Prostate gland (tissue), 2 donors: ENCODE results near the gene CRYGB. TPM values are rescaled to one million over a fixed set of nuclear protein-coding genes. Genes with fewer than 3 reads are reported as not detected.
"Not testable (repeated sequence)": the region's sequence is repeated elsewhere in the genome, so short reads cannot be mapped to it uniquely, and the experiment has no call there.

Source experiments
- DNase-seq: peaks from one replicate; pipeline ENCODE4 v3.0.0-alpha.2; 2019; ENCODE audit warnings: low spot score
- H3K27ac ChIP-seq, 2 donors: fragments of 200-600 bp; sonication (generic); 2 replicates each; pipeline ENCODE4 v1.5.1; 2017 to 2019
- H3K27me3 ChIP-seq: fragments of 200-600 bp; sonication (generic); replicated peaks from 2 replicates; pipeline ENCODE4 v1.5.1; 2019; ENCODE audit not compliant: insufficient read depth
- H3K36me3 ChIP-seq, 2 donors: fragments of 200-600 bp; sonication (generic); 1 replicate in 1 of 2; 2 replicates in 1 of 2; pipeline versions ENCODE4 v1.5.1 to v1.8.1; 2017 to 2019
- H3K4me1 ChIP-seq: fragments of 200-600 bp; sonication (generic); replicated peaks from 2 replicates; pipeline ENCODE4 v1.5.1; 2019
- H3K4me3 ChIP-seq, 2 donors: fragments of 200-600 bp; sonication (generic); 2 replicates each; pipeline ENCODE4 v1.5.1; 2017 to 2019
- H3K9me3 ChIP-seq: fragments of 200-600 bp; sonication (generic); 2 replicates; pipeline ENCODE4 v1.5.1; 2017
- CTCF ChIP-seq, 4 experiments: fragments of 200-600 bp in 2 of 4; fragments of 450-650 bp in 2 of 4; sonication (generic) in 2 of 4; IDR thresholded peaks; 1 replicate in 3 of 4; 2 replicates in 1 of 4; pipeline ENCODE4 v1.5.1; 2016 to 2019; ENCODE audit warnings: antibody characterized with exemption in 4 of 4, mild to moderate bottlenecking in 2 of 4, moderate library complexity in 2 of 4
- POLR2A ChIP-seq: fragments of 450-650 bp; IDR thresholded peaks from one replicate; pipeline ENCODE4 v1.6.1; 2016; ENCODE audit warnings: antibody characterized with exemption, mild to moderate bottlenecking
- POLR2AphosphoS5 ChIP-seq: sonication (generic); formaldehyde crosslinking; IDR thresholded peaks from one replicate; pipeline ENCODE4 v1.6.1; 2017; ENCODE audit warnings: antibody characterized with exemption
- WGBS: methylation state at CpG from one replicate; pipeline ENCODE4 v1.1.5; 2018; 5-methylcytosine and 5-hydroxymethylcytosine counted together
- intact Hi-C: fragments of 100-400 bp; cut with DNase I; formaldehyde crosslinking; loops from one replicate; pipeline ENCODE4 v1.14.2; 2022
- total RNA-seq, 2 donors: library from RNA; depleted of rRNA; stranded (reverse); fragments of >200 nt; gene quantifications; one replicate each; pipeline ENCODE4 v1.1.0, GENCODE V29; 2016

Gene CRYGB
- total RNA-seq, 2 donors from 2014 or later = not detected

DNA sequence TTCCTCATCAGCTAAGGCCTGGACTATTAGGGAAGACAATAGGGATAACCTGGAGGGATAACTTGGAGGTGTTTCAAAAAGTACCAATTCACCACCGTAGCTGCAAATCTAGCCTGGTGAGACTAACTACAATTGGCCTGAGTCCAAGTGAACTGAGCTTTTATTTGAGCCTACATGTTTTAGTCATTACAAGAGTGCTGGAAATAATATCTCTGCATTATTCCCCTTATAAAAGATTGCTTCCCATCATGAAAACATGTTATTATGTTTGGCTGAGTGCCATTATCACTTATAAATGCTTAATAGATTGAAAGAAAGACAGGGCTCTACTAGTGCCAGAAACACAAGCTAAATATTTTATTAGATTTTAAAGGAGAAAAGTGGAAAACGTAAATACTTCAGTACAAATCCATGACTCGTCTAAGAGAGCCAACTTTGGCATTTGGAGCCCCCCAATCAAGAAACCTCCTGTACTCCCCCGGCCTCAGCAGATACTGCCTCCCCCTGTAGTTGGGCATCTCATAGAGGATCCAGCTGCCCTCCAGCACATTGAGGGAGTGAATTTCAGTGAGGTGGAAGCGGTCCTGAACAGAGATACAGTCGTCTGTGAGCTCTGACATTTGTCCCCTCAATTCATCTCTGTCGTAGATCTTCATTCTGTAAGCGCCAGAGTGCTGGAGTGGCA lies 3.6 kb downstream of the CRYGB start:
- no peaks in the 10 kb centered on the region for H3K4me1 ChIP-seq
- H3K27me3 ChIP-seq = no peaks in the 10 kb centered on the region
- WGBS = 23% methylated on average over 8 of the region's 8 CpGs
- H3K9me3 ChIP-seq = no peaks in the 10 kb centered on the region
- intact Hi-C loops = no loop called here
- H3K27ac ChIP-seq = no peak overlapping the region
- no peaks in the 10 kb centered on the region for H3K36me3 ChIP-seq
- DNase-seq = no peak
- no peak for TF ChIP-seq POLR2AphosphoS5
- no peak for TF ChIP-seq POLR2A
- no peak for TF ChIP-seq CTCF (IDR thresholded peaks at IDR 0.05)
- H3K4me3 ChIP-seq = no peak overlapping the region

- Histone ChIP-seq H3K4me1 (no peaks in the 10 kb centered on the region), H3K36me3 (no peaks in the 10 kb centered on the region), H3K9me3 (no peaks in the 10 kb centered on the region), H3K4me3 (no peak overlapping the region), H3K27me3 (no peaks in the 10 kb centered on the region), H3K27ac (no peak overlapping the region)
- no peak for TF ChIP-seq CTCF (IDR thresholded peaks at IDR 0.05)
- TF ChIP-seq POLR2AphosphoS5 = no peak
- no peak for TF ChIP-seq POLR2A
- no peak for DNase-seq
- 90% methylated on average over 18 of the region's 18 CpGs for WGBS
- intact Hi-C loops = no loop called here
Measured at GRCh38 chr2:208139447-208139846, 6.5 kb downstream of the CRYGB start.

GRCh38 chr2:208138334-208138733 lies 7.6 kb downstream of the CRYGB start:
- H3K27ac ChIP-seq, DNase-seq, intact Hi-C loops, H3K27me3 ChIP-seq, H3K4me1 ChIP-seq, H3K36me3 ChIP-seq, H3K9me3 ChIP-seq, H3K4me3 ChIP-seq: not testable (repeated sequence)
- 82% methylated on average over 7 of the region's 7 CpGs for WGBS

DNA sequence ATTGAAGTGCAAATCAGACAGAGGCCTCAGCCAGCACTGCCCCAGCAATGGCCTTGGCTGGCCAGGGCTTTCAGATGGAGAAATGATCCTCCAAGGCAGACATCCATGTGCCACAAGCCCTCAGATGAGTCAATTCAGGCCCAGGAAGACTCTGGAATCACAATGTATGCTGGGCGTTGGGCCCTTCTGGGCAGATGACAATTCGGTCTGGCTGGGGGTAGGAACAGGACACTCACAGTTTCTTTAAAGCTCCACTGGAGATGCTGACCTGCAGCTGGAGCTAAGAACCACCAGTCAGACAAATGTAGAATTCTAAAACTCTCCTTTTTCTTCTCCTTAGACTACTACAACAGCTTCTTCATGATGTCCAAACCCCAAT lies 9.3 kb downstream of the CRYGB start:
- no peaks in the 10 kb centered on the region for H3K9me3 ChIP-seq
- H3K27ac ChIP-seq = no peak overlapping the region
- TF ChIP-seq POLR2AphosphoS5 (no peak), POLR2A (no peak), CTCF (IDR thresholded peaks at IDR 0.05) (no peak)
- H3K4me1 ChIP-seq = no peaks in the 10 kb centered on the region
- H3K4me3 ChIP-seq = no peak overlapping the region
- 79% methylated on average over 2 of the region's 2 CpGs for WGBS
- intact Hi-C loops = no loop called here
- no peak for DNase-seq
- H3K36me3 ChIP-seq = no peaks in the 10 kb centered on the region
- no peaks in the 10 kb centered on the region for H3K27me3 ChIP-seq

GRCh38 chr2:208135794-208136715 lies 9.9 kb downstream of the CRYGB start:
- WGBS = 72% methylated on average over 11 of the region's 11 CpGs
- intact Hi-C loops = no loop called here
- H3K27ac ChIP-seq = no peak overlapping the region
- no peaks in the 10 kb centered on the region for H3K9me3 ChIP-seq
- DNase-seq = no peak
- TF ChIP-seq POLR2AphosphoS5 = no peak
- no peak for TF ChIP-seq POLR2A
- TF ChIP-seq CTCF (IDR thresholded peaks at IDR 0.05) = no peak
- H3K4me1 ChIP-seq = no peaks in the 10 kb centered on the region
- no peak overlapping the region for H3K4me3 ChIP-seq
- H3K27me3 ChIP-seq = no peaks in the 10 kb centered on the region
- H3K36me3 ChIP-seq = no peaks in the 10 kb centered on the region
